GM23248 (cell line): Measurements from ENCODE around the gene CNFN.

Source experiments
- EZH2 ChIP-seq: fragments of 200-600 bp; sonication (generic); IDR thresholded peaks from 2 replicates; pipeline ENCODE4 v1.6.1; 2018; ENCODE audit warnings: antibody characterized with exemption, mild to moderate bottlenecking; ENCODE audit not compliant: insufficient read depth, poor library complexity, severe bottlenecking
- EZH2phosphoT487 ChIP-seq: fragments of 200-600 bp; sonication (generic); IDR thresholded peaks from 2 replicates; pipeline ENCODE4 v1.6.1; 2018; ENCODE audit warnings: antibody characterized with exemption, moderate library complexity, mild to moderate bottlenecking, low read depth; ENCODE audit not compliant: insufficient read depth

- TF ChIP-seq EZH2phosphoT487 (no peak), EZH2 (no peak)
Observed at GRCh38 chr19:42386974-42387707, 3.0 kb downstream of the CNFN start.
